ENCODE data around the gene STXBP6. TPM values are rescaled to one million over a fixed set of nuclear protein-coding genes. Genes with fewer than 3 reads are reported as not detected.

STXBP6 gene
- total and polyA plus RNA-seq, 2 experiments from 2014 or later = 3.8 to 6.4 TPM

GRCh38 chr14:24875991-24876878 is 173.7 kb downstream of the STXBP6 start:
- H3K27ac ChIP-seq = no peak overlapping the region
- no peaks in the 10 kb centered on the region for H3K4me1 ChIP-seq (ENCODE audit: low read depth)
- no peak for TF ChIP-seq CTCF (IDR thresholded peaks at IDR 0.05; ENCODE audit: low read depth, low read length)
- no peak overlapping the region for H3K4me3 ChIP-seq
- H3K27me3 ChIP-seq = no peaks in the 10 kb centered on the region
- no peaks in the 10 kb centered on the region for H3K36me3 ChIP-seq
- H3K9me3 ChIP-seq (ENCODE audit: low read depth) = no peaks in the 10 kb centered on the region
- DNase-seq (ENCODE audit: low read depth in 1 of 2, low spot score in 1 of 2) = no peak

- no peak for DNase-seq (ENCODE audit: low read depth in 1 of 2, low spot score in 1 of 2)
- Histone ChIP-seq H3K27ac (no peak overlapping the region), H3K4me1 (ENCODE audit: low read depth) (no peaks in the 10 kb centered on the region), H3K9me3 (ENCODE audit: low read depth) (no peaks in the 10 kb centered on the region), H3K4me3 (no peak overlapping the region), H3K27me3 (no peaks in the 10 kb centered on the region), H3K36me3 (no peaks in the 10 kb centered on the region)
- no peak for TF ChIP-seq CTCF (IDR thresholded peaks at IDR 0.05; ENCODE audit: low read depth, low read length)
Observed at GRCh38 chr14:24875203-24875838, 174.6 kb downstream of the STXBP6 start.

DNA sequence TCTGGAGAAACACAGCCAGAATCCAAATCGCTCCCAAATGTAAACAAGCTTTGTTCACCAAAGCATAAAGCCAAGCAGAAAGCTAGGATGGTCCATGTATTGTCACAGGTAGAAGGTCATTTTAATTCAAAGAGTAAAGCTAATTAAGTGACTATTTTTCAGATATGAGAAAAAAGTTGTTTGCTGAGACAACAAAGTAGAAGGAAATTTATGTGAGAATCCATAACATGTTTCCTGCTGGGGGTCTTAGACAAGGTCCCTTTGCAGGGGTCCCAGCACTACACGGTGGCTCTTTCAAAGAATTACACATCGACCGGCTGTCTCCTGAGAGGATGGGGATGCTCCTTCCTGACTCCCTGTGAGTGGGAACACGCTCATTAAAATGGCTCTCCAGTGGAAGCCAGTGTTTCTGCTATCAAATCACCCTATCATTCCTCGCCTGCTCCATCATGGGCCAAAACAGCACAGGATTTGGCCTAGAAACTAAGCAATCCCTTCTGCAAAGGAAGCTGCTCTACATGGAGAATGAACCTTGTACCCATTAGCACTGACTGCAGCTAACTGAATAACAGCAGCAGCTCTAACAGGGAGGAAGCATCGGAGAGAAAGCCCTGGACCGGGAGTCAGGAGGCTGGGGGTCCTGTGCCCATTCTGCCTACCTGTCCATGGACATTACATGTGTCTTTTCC is 175.3 kb downstream of the STXBP6 start:
- Histone ChIP-seq H3K36me3 (no peaks in the 10 kb centered on the region), H3K9me3 (ENCODE audit: low read depth) (no peaks in the 10 kb centered on the region), H3K27me3 (no peaks in the 10 kb centered on the region), H3K27ac (no peak overlapping the region), H3K4me1 (ENCODE audit: low read depth) (no peaks in the 10 kb centered on the region), H3K4me3 (no peak overlapping the region)
- no peak for DNase-seq (ENCODE audit: low read depth in 1 of 2, low spot score in 1 of 2)
- TF ChIP-seq CTCF (IDR thresholded peaks at IDR 0.05; ENCODE audit: low read depth, low read length) = no peak

DNA sequence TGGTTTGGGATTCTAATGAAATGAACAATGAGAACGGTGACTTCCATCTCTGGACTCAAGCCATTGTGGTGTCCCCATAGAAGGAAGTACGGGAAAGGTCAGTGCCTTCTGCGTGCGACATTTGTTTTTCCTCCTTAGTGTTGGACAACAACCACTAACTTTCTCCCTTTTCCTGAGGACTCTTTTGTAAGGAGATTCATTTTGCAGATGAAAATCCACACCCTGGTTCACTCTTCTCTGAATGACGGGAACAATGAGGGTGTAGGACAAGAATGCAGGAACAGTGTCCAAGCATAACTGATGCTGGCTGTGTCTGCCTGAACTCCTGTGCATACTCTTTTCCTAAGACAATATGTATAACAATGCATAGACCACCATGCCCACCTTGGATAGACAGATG is 176.4 kb downstream of the STXBP6 start:
- H3K9me3 ChIP-seq (ENCODE audit: low read depth) = no peaks in the 10 kb centered on the region
- TF ChIP-seq CTCF (IDR thresholded peaks at IDR 0.05; ENCODE audit: low read depth, low read length) = no peak
- no peaks in the 10 kb centered on the region for H3K36me3 ChIP-seq
- H3K4me3 ChIP-seq = no peak overlapping the region
- no peak overlapping the region for H3K27ac ChIP-seq
- H3K27me3 ChIP-seq = no peaks in the 10 kb centered on the region
- H3K4me1 ChIP-seq (ENCODE audit: low read depth) = no peaks in the 10 kb centered on the region
- no peak for DNase-seq (ENCODE audit: low read depth in 1 of 2, low spot score in 1 of 2)

GRCh38 chr14:24870949-24871701 is 178.8 kb downstream of the STXBP6 start:
- Histone ChIP-seq H3K4me3 (no peak overlapping the region), H3K27me3 (no peaks in the 10 kb centered on the region), H3K9me3 (ENCODE audit: low read depth) (no peaks in the 10 kb centered on the region), H3K4me1 (ENCODE audit: low read depth) (no peaks in the 10 kb centered on the region), H3K36me3 (no peaks in the 10 kb centered on the region), H3K27ac (no peak overlapping the region)
- no peak for DNase-seq (ENCODE audit: low read depth in 1 of 2, low spot score in 1 of 2)
- no peak for TF ChIP-seq CTCF (IDR thresholded peaks at IDR 0.05; ENCODE audit: low read depth, low read length)

All from cardiac muscle cell (in vitro differentiated cells and primary cell).